Left kidney (tissue), 2 donors: ENCODE measurements around the gene PAQR4. TPM values are rescaled to one million over a fixed set of nuclear protein-coding genes. Genes with fewer than 3 reads are reported as not detected.
"Not testable (repeated sequence)": the region's sequence is repeated elsewhere in the genome, so short reads cannot be mapped to it uniquely, and the experiment has no call there.

Experiments used
- DNase-seq: peaks from one replicate; pipeline ENCODE4 v3.0.0-alpha.2; 2013
- polyA plus RNA-seq: library from polyadenylated mRNA; unstranded; fragments of 120-200 nt; gene quantifications from one replicate; pipeline ENCODE4 v1.2.1, GENCODE V29; 2013; ENCODE audit not compliant: insufficient read length

Gene PAQR4
- polyA plus RNA-seq, 1 donor = 9.6 TPM

- DNase-seq = no peak
Observed at GRCh38 chr16:2942045-2942444, 27.1 kb upstream of the PAQR4 start.

- DNase-seq = not testable (repeated sequence)
Observed at GRCh38 chr16:2943716-2944115, 25.4 kb upstream of the PAQR4 start.

- no peak for DNase-seq
Observed at GRCh38 chr16:2946649-2947048, 22.5 kb upstream of the PAQR4 start.

GRCh38 chr16:2948807-2949704, 20.1 kb upstream of the PAQR4 start:
- DNase-seq = no peak

GRCh38 chr16:2949705-2950352, 19.3 kb upstream of the PAQR4 start:
- no peak for DNase-seq

- DNase-seq = no peak
Observed at GRCh38 chr16:2950353-2950724, 18.8 kb upstream of the PAQR4 start.

- no peak for DNase-seq
Observed at GRCh38 chr16:2950773-2951172, 18.4 kb upstream of the PAQR4 start.

- no peak for DNase-seq
Observed at GRCh38 chr16:2952679-2953078, 16.5 kb upstream of the PAQR4 start.

- DNase-seq = no peak
Observed at GRCh38 chr16:2953706-2954627, 15.2 kb upstream of the PAQR4 start.

- no peak for DNase-seq
Observed at GRCh38 chr16:2954656-2955381, 14.3 kb upstream of the PAQR4 start.

- no peak for DNase-seq
Observed at GRCh38 chr16:2955438-2955778, 13.7 kb upstream of the PAQR4 start.

- DNase-seq = no peak
Observed at GRCh38 chr16:2955779-2956578, 13.2 kb upstream of the PAQR4 start.

GRCh38 chr16:2956579-2956956, 12.6 kb upstream of the PAQR4 start:
- DNase-seq = no peak

GRCh38 chr16:2959206-2959605, 9.9 kb upstream of the PAQR4 start:
- DNase-seq = no peak

GRCh38 chr16:2960183-2961010, 8.8 kb upstream of the PAQR4 start:
- DNase-seq = no peak

- DNase-seq = no peak
Observed at GRCh38 chr16:2962334-2963073, 6.6 kb upstream of the PAQR4 start.

- DNase-seq = no peak
Observed at GRCh38 chr16:2963074-2963722, 6.0 kb upstream of the PAQR4 start.

- DNase-seq = no peak
Observed at GRCh38 chr16:2963723-2964474, 5.2 kb upstream of the PAQR4 start, which contains the start of gene KREMEN2. Gene KREMEN2, plus strand, starts transcription at chr16:2964275. Its CDS starts 246 bp downstream, at chr16:2964521.
